HG03103 (cell line): Measurements from ENCODE around the gene S100A4.
"Not testable (repeated sequence)": the region's sequence is repeated elsewhere in the genome, so short reads cannot be mapped to it uniquely, and the experiment has no call there.

Experiments used
- ATAC-seq: cut with Tn5 transposase; IDR thresholded peaks from one replicate; pipeline ENCODE4 v1.9.1; 2021; ENCODE audit warnings: low read depth; ENCODE audit not compliant: unreplicated experiment

Gene S100A4

DNA sequence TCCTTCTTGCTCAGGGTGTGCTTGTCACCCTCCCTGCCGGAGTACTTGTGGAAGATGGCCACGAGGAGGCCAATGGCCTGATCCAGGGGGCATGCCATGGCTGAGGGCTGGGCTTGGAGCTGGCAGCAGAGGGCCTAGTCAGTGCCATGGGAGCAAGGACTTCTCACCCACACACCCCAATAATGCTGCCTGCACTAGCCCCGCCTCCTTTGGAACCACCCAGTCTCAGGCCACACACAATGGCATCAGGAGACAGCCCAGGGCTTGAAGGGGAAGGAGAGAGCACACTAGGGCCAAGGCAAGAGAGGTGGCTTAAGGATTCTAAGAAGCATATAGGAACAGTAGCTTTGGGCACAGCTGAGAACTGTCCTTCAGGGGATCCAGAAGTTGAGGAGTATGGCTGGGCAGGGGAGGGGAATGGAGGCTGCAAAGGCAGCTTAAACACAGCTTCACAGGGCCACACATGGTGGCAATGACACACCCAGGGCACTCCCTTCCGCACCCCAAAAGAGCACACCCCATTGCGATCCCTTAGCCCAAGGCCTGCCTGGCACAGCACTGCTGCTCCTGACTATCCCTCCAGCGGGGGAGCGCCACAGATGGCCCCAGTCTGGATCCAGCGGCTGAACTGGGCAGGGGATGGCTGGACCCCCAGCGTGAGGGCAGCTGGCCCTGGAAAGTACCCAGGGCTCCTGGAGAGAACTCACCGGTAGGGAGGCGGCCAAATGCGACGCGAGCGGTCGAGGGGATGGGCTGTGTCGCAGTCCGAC lies 10.2 kb downstream of the S100A4 start, which contains the start of gene S100A6:
Gene S100A6 (minus strand): TSS at position 750 of the 770 bp plus-strand sequence. CDS start 652 bp downstream, at position 98.
- no peak for ATAC-seq

DNA sequence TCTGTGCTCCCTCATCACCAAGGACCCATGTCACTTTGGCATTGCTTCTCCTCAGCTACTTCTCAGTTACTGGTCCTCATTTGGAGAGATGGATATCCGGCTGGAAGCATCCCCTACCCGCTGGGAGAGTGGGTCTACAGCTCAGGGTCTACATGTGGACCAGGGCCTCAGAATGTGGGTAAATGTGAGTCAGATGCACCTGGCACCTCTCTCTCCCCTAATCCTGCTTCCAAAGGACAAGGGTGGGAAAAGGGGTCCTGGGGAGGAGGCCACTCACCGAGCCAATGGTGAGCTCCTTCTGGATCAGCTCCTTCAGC lies 10.7 kb downstream of the S100A4 start:
- ATAC-seq: no peak

DNA sequence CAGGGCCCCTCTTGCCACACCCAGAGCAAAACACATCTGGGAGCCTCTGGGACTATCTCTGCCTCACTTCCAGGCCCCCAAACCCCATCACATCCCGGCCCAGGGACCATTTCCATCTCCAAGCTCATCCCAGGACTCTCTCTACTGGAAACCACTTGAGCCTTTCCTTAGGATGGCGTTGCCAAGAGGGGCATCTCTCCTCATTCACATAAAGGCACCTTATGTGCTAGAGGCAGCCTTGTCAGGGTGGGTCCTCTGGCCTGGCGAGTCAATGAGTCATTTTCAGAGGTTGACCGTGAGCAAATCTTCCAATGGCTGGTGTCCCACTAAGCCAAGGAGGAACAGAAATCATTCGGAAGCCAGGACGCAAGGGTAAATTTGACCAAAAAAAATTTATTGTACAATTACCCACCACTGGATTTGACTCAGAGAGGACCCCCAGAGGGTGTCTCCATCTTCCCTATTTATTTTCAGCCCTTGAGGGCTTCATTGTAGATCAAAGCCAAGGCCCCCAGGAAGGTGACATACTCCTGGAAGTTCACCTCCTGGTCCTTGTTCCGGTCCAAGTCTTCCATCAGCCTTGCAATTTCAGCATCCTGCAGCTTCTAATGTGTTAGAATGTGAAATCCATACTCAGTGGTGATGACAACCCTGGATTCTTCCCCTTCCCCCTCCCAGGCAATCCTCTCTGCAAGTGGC lies 11.2 kb downstream of the S100A4 start:
- no peak for ATAC-seq

DNA sequence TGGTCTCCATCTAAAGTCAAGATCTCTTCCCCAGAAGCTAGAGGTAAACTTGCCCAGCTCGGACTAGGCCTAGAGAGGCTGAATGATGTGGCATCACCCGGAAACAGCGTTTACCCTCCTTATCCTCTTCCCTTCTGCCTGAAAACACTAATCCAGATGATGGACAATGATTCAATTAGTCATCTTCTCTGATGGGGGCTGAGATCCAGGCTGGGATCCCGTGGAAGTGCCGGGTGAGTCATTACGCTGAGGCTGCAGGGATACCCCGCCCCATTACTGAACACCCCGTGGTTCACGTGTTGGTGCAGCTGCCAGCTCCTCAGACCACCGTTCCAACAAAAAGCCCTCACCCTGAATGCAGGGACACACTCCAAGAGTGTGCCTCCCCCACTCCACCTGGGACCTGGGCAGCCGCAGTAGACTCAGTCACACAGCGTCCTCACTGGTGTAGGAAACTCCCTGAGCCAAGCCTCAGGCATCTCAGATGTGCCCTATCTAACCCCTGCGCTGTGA lies 11.9 kb downstream of the S100A4 start:
- ATAC-seq: no peak

DNA sequence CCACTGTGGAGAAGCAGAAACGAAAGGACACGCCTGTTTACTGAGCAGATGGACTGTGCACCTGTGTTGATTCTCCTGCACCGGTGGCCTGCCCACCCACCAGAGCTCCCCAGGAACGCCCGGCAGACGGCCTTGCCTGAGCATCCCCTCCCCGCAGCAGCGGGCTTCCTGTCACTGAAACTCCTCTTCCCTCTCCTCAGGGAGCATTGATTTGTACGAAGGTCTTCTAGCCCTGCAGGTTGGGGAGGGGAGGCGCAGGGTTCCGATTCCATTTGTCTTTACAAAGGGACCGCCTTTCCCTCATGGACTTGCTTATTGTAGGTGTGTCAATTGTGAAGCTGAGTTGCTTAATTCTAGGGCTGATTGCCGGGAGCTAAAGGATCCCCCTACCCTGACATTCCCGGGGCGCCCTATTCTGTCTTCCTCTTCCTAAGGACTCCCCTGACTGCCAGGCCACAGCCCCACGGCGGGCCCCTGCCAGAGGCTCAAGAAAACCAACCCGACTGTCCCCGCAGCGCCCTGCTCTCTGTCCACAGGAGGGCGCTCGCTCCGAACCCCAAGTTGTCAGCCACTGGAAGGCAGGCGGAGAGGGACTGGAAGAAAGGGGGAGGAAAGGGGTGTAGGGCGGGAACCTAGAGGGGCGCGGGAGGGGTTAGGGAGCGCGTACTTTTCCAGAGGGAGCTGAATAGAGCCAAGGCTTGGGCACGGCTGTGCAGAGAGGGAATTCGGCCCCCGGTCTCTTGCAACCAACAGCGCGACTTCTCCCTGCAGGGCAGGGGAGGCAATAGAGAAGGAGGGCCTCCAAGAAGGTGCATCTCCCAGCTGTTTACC lies 12.6 kb downstream of the S100A4 start:
- ATAC-seq: no peak

DNA sequence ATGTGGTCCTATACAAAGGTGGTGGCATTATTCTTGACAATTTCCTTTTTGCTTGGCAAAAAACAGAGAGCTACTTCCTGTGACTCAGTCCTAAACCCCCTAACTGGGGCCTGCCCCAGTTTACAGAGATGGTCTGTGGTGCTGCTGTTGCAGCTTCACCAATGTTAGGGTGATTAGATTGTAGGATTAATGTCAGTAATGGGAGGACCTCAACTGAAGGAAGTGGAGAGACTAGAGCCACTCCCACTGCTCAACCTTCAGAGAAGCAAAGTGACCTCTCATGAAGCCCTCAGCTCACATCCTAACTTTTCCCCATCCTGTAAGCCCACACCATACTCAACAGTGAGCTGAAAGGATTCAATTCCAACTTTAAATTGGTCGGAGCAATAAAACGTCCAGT lies 13.4 kb downstream of the S100A4 start:
- ATAC-seq: no peak

DNA sequence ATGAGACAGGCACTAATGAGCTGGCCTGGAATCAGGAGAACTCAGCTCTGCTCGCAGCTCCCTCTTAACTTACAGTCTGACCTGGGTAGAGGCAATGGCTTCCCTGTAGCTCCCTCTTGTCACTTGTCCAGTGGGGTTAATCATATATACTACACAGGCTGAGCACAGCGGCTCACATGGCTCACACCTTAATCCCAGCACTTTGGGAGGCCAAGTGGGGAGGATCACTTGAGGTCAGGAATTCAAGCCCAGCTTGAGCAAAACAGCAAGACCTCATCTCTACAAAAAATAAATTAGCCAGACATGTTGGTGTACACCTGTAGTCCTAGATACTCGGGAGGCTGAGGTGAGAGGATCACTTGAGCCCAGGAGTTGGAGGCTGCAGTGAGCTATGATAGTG lies 14.0 kb downstream of the S100A4 start:
- no peak for ATAC-seq

DNA sequence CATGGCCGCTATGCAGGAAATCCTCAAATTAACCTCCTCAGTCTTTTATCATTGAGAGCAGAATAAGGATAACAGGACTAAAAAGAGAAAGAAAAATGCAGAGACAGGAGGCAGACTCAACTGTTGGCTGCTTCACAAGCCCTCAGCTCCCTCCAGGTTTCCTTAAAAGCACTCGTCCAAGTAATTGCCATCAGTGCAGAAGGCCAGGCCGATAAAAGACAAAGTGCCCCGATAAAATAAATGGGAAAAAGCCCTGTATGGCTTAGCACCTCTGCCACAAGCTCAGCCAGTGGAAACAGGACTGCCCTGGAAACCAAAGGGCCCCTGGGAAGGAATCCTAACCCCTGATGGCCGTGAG lies 17.9 kb downstream of the S100A4 start:
- no peak for ATAC-seq

DNA sequence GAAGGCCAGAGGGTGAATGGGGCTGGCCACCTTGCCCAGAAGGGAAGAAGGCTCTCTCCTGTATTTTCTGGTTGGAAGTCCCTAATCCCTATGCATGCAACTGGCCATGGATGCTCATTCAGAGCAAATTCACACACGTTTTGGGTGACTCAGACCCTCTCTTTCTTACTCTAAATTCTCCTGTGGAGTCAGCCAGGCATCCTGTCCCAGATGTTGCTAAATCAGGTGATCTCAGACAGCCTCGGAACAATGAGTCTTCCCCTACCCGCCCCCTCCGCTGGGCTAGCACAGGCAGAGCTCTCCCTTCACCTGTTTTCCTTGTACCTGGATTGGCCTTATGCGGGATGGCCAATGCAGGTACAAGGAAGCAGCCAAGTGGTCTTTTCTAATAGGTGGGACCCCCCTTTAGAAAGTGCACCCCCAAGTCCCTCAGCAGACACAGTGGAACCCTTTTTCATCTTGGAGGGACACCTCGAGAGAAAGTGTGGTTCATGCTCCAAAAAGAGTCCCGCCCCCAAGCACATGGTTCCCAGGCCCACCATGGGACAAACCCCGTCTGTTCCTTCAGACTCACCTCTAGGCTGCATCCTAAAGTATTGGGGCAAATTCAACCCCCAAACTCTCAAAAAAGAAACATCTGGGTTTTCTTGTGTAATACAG lies 18.5 kb downstream of the S100A4 start:
- no peak for ATAC-seq

DNA sequence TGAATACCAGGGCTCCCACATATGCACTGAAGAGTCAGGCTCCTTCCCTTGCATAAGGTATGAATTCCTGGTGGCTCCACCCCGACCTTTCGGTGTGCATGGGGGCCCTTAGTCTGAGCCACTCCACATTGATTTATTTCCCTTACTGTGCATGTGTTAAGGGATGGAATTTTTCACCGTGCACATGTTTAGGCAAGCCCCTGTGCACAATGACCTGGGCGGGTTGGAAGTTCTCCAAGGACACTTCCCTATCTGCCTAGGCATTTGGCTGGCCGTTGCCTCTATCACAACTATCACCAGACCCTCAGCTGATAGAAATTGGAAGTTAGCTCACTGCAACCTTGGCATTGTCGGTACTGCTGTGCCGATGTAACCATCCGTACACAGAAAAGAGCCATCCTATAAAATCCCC lies 19.5 kb downstream of the S100A4 start:
- no peak for ATAC-seq

DNA sequence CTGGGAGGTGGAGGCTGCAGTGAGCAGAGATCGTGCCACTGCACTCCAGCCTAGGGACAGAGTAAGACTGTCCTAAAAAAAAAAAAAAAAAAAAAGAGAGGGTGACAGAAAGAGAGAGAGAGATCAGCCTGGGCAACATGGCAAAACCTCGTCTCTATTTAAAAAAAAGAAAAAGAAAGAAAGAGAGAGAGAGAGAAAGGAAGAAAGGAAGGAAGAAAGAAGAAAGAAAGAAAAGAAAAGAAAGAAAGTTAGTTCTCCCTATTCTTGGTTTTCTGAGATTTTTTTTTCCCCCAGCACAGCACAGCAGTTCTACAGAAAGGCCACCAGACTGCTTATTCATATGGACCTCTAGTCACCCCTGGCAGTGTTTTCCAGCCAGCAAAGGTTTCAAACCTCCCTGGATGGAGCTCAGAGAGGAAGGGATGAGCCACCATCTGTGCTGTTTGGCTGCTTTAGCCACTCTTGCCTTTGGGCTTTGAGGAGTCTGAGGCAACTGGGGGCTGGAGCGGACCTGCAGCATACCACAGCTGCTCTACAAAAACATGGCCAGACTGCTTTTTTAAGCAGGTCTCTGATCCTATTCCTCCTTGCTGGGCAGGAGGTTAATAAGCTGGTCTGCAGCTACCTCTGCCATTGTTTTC lies 20.4 kb downstream of the S100A4 start:
- ATAC-seq: no peak

DNA sequence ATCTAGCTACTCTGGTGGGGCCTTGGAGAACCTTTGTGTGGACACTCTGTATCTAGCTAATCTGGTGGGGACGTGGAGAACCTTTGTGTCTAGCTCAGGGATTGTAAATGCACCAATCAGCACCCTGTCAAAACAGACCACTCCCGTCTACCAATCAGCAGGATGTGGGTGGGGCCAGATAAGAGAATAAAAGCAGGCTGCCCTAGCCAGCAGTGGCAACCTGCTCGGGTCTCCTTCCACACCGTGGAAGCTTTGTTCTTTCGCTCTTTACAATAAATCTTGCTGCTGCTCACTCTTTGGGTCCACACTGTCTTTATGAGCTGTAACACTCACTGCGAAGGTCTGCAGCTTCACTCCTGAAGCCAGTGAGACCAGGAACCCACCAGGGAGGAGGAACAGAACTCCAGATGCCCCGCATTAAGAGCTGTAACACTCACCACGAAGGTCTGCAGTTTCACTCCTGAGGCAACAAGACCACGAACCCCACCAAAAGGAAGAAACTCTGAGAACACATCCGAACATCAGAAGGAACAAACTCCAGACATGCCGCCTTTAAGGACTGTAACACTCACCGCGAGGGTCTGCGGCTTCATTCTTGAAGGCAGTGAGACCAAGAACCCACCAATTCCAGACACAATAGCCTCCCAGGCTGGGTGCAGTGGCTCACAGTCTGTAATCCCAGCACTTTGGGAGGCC lies 23.1 kb downstream of the S100A4 start:
- ATAC-seq: not testable (repeated sequence)

DNA sequence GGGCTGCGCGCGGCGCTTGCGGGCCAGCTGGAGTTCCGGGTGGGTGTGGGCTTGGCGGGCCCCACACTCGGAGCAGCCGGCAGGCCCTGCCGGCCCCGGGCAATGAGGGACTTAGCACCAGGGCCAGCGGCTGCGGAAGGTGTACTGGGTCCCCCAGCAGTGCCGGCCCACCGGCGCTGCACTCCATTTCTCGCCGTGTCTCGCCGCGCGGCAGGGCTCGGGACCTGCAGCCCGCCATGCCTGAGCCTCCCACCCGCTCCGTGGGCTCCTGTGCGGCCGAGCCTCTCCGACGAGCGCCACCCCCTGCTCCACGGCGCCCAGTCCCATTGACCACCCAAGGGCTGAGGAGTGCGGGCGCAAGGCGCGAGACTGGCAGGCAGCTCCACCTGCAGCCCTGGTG lies 23.8 kb downstream of the S100A4 start:
- not testable (repeated sequence) for ATAC-seq

DNA sequence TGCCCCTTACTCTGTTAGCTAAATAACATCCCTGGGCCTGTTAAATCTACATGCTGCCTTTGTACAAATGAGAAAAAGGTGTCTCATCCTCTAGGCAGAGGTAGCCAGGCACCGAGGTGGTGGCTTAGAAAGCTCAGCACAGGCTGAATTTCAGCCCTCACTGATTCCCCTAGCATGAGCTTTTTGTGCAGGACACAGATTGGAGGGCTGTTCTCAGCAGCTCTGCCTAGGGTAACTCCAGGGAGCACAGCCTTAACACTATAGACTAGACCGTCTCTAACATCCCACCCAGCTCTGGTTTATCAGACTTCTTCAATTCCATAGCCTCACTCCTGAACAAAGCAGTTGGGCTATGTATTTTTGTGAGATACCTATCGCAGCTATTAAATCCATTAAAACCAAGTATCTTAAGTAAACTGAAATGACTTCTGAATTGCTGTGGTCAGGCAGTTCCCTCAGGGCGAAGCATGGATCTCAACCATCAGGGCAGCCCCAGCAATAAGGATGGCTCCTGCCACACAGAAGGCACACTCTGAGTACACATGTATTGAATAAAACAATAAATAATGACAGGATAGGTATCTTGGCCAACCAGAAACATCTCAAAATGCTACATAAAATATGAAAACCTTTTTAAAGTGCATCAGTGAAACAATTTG lies 24.7 kb downstream of the S100A4 start:
- ATAC-seq: no peak

DNA sequence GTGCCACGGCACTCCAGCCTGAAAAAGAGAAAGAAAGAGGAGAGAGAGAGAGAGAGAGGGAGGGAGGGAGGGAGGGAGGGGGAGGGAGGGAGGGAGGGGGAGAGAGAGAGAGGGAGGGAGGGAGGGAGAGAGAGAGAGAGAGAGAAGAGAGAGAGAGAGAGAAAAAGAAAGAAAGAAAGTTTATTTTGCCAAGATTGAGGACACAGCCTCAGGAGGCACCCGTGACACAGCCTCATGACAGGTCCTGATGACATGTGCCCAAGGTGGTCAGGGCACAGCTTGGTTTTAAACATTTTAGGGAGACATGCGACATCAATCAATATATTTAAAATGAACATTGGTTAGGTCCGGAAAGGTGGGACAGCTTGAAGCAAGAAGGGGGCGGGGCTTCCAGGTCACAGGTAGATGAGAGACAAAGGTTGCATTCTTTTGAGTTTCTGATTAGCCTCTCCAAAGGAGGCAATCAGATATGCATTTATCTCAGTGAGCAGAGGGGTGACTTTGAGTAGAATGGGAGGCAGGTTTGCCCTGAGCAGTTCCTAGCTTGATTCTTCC lies 25.4 kb downstream of the S100A4 start:
- not testable (repeated sequence) for ATAC-seq

DNA sequence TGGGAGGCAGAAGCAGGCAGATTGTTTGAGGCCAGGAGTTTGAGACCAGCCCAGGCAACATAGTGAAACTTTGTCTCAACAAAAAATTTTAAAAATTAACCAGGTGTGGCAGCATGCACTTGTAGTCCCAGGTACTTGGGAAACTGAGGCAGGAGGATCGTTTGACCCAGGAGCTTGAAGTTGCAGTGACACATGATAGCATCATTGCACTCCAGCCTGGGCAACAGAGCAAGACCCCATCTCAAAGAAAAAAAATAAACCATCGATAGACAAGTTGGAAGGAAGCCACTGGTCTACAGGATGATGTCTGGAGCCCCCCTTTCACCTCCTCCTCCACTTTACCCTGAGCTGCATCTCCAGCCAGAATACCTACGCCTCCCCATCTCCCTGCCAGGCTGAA lies 26.4 kb downstream of the S100A4 start:
- no peak for ATAC-seq

DNA sequence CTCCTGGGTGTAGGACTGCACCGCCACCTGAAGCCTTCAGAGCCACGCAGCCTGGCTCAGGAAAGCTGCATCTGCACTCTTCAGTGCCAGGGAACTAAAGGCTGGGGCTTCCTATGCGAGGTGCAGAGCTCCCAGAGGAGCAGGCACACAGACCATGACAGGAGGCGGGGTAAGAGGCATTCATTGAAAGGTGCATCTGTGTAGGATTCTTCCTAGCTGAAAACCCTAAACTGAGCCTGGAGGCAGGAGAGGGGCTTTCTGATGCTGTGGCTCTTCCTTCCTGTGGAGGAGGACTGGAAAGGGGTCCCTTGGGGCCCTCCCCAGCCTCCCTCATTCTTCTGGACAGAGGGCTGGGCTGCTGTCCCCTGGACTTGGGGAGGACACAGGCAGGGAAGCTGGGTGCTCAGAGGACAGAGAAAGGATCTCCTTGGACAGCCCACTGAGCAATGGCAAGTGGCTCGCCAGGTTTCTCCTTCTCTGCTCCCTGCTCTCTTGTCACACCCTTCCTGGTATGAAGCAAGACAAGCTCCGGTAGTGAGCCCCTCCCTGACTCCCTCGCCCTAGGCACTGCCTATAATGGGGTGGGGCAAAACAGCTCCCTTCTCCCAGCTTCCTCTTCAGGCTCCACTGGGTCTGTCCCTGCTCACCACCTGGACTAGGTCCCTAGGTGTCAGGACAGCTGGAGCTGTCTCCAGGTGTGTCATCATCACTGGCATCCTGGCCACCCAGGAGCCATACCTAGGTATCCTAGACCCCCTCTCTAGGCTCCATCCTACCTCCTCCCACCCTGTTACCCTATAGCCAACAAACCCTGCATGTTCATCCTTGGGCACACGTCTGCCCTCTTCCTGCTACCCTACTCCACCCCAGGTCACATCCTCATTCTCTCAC lies 29.9 kb downstream of the S100A4 start:
- ATAC-seq: no peak

DNA sequence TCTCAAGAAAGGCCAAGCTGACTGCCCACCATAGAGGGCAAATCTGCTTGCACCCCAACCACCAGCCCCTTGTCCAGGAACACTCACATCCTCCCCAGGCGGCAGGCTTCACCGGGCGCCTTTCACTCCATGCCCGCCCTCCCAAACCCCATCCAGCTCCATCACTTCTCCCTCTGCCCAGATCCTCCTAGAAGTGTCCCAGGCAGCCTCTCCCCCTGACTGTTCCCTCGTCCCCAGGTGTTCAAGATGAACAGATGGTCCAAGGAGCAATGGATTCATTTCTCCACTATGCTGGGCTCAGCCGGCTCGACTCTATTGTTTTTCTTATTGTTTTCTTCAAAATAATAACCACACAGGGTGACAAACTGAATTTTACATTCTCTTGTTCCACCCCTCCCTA lies 31.9 kb downstream of the S100A4 start:
- ATAC-seq: no peak
